ENCODE data around the gene GABRB3.

GRCh38 chr15:26537663-26538062 lies 235.2 kb downstream of the GABRB3 start:
- TF ChIP-seq CTCF (IDR thresholded peaks at IDR 0.05; ENCODE audit: poor library complexity) = no peak
- TF ChIP-seq EZH2 (IDR thresholded peaks at IDR 0.05; ENCODE audit: borderline replicate concordance) = no peak
- TF ChIP-seq EZH2phosphoT487 (IDR thresholded peaks at IDR 0.05; ENCODE audit: low read depth, severe bottlenecking, unreplicated experiment) = no peak
